Keratinocyte (primary cell): ENCODE data around the gene ZSCAN5B.

Source experiments
- CTCF ChIP-seq, 3 experiments: IDR thresholded peaks in 1 of 3; conservative IDR thresholded peaks in 1 of 3; optimal IDR thresholded peaks in 1 of 3; 2 replicates in 2 of 3; 3 replicates in 1 of 3; pipeline versions ENCODE3 to v1.5.1; 2011; ENCODE audit warnings: low read length in 3 of 3, mild to moderate bottlenecking in 3 of 3, moderate library complexity in 2 of 3, control low read depth in 1 of 3, inconsistent platforms in 1 of 3; ENCODE audit not compliant: insufficient read depth in 2 of 3; ENCODE audit errors: extremely low read depth in 1 of 3
- EZH2 ChIP-seq: IDR thresholded peaks from one replicate; pipeline ENCODE4 v1.6.1; 2012; ENCODE audit warnings: inconsistent platforms, mild to moderate bottlenecking, low read length, moderate library complexity

GRCh38 chr19:56217039-56217949, 19.7 kb upstream of the ZSCAN5B start:
- TF ChIP-seq EZH2 (no peak), CTCF (optimal IDR thresholded peaks at IDR 0.05 in 1 of 3, IDR thresholded peaks at IDR 0.05 in 1 of 3, conservative IDR thresholded peaks at IDR 0.05 in 1 of 3; ENCODE audit: extremely low read depth in 1 of 3, insufficient read depth in 2 of 3, low read length in 3 of 3) (no peak)
